KBM-7 (cell line): ENCODE measurements around the gene ALDH5A1.

ENCODE experiments used
- DNase-seq: peaks from one replicate; pipeline ENCODE4 v3.0.0-alpha.2; 2015
- in situ Hi-C: fragments of 300-500 bp; cut with MboI; formaldehyde crosslinking; loops from 2 replicates; pipeline ENCODE4 v1.14.3; 2020; ENCODE audit warnings: low sequenced_read_pairs, low pct_unique_long_range_greater_than_20kb, mixed read lengths

ALDH5A1 gene

GRCh38 chr6:24517659-24518543 is 23.1 kb downstream of the ALDH5A1 start:
- in situ Hi-C loops, result no loop called here
- DNase-seq, result no peak

GRCh38 chr6:24520929-24521546 is 26.3 kb downstream of the ALDH5A1 start:
- peak; percentile 40 for DNase-seq
- in situ Hi-C loops, result no loop called here

GRCh38 chr6:24522228-24523176 is 27.7 kb downstream of the ALDH5A1 start:
- in situ Hi-C loops, result no loop called here
- DNase-seq, result peak; percentile 33

- DNase-seq, result no peak
- in situ Hi-C loops, result no loop called here
Measured at GRCh38 chr6:24524329-24524728, 29.6 kb downstream of the ALDH5A1 start.

- peak; percentile 45 for DNase-seq
- in situ Hi-C loops, result no loop called here
Measured at GRCh38 chr6:24524805-24525204, 30.0 kb downstream of the ALDH5A1 start.

GRCh38 chr6:24529985-24530384 is 35.2 kb downstream of the ALDH5A1 start:
- DNase-seq, result no peak
- in situ Hi-C loops, result no loop called here

GRCh38 chr6:24534329-24534728 is 39.6 kb downstream of the ALDH5A1 start:
- DNase-seq, result no peak
- in situ Hi-C loops, result no loop called here

GRCh38 chr6:24535210-24535609 is 40.4 kb downstream of the ALDH5A1 start:
- DNase-seq, result no peak
- in situ Hi-C loops, result no loop called here

GRCh38 chr6:24536466-24536865 is 41.7 kb downstream of the ALDH5A1 start:
- no peak for DNase-seq
- in situ Hi-C loops, result no loop called here

GRCh38 chr6:24537082-24537699 is 42.4 kb downstream of the ALDH5A1 start:
- DNase-seq, result no peak
- in situ Hi-C loops, result no loop called here

GRCh38 chr6:24537771-24538385 is 43.1 kb downstream of the ALDH5A1 start:
- no peak for DNase-seq
- in situ Hi-C loops, result no loop called here

- in situ Hi-C loops, result no loop called here
- no peak for DNase-seq
Measured at GRCh38 chr6:24539416-24539815, 44.6 kb downstream of the ALDH5A1 start.

GRCh38 chr6:24540197-24540596 is 45.4 kb downstream of the ALDH5A1 start:
- in situ Hi-C loops, result no loop called here
- DNase-seq, result no peak

- in situ Hi-C loops, result no loop called here
- DNase-seq, result no peak
Measured at GRCh38 chr6:24543683-24544082, 48.9 kb downstream of the ALDH5A1 start.

- in situ Hi-C loops, result no loop called here
- no peak for DNase-seq
Measured at GRCh38 chr6:24545183-24545582, 50.4 kb downstream of the ALDH5A1 start.

- in situ Hi-C loops, result no loop called here
- DNase-seq, result no peak
Measured at GRCh38 chr6:24545691-24546090, 50.9 kb downstream of the ALDH5A1 start.

- in situ Hi-C loops, result no loop called here
- DNase-seq, result no peak
Measured at GRCh38 chr6:24546439-24546838, 51.7 kb downstream of the ALDH5A1 start.

- peak; percentile 66 for DNase-seq
- in situ Hi-C loops, result no loop called here
Measured at GRCh38 chr6:24547243-24547642, 52.5 kb downstream of the ALDH5A1 start.

- in situ Hi-C loops, result no loop called here
Measured at GRCh38 chr6:24549158-24549557, 54.4 kb downstream of the ALDH5A1 start.

More at GRCh38 chr6:24549158-24549557, 54.4 kb downstream of the ALDH5A1 start:
- no peak for DNase-seq
